Measurements from ENCODE around the gene ABCD4. TPM values are rescaled to one million over a fixed set of nuclear protein-coding genes. Genes with fewer than 3 reads are reported as not detected.
A peak's percentile ranks its signal among the peaks of the same experiment; 100 is the strongest.

Gene ABCD4
- total RNA-seq, 4 donors from 2014 or later, result 20.0 to 45.4 (median 33.0) TPM

DNA sequence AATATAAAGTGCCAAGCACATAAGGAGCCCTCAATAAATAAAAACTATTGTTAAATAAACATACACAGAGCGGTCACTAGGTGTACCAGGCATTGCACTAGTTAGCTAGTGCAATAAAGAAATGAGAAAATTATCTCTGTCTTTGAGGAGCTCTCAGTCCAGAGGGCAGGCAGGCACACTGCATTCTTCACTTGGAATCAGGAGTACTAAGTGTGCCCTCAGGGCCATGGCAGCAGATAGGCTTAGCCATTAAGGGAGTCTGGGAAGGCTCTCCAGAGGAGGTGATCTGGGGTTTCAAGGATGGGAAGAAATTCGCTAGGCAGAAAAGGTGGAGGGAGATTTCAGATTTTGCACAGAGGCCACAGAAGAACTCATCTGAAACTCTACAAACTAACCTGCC lies 9.1 kb downstream of the ABCD4 start:
- Histone ChIP-seq H3K9me3 (no peaks in the 10 kb centered on the region), H3K27me3 (no peaks in the 10 kb centered on the region), H3K4me3 (no peak overlapping the region), H3K4me1 (peaks cover 0 to 12% (median under 1%) of the 10 kb centered on the region in 3 donors), H3K36me3 (peaks cover 0 to 96% of the 10 kb centered on the region in 2 donors), H3K27ac (no peak overlapping the region)
- TF ChIP-seq POLR2AphosphoS5 (IDR thresholded peaks at IDR 0.05) (no peak), EP300 (IDR thresholded peaks at IDR 0.05) (no peak), POLR2A (IDR thresholded peaks at IDR 0.05) (no peak)
- TF ChIP-seq, protein P1, sequence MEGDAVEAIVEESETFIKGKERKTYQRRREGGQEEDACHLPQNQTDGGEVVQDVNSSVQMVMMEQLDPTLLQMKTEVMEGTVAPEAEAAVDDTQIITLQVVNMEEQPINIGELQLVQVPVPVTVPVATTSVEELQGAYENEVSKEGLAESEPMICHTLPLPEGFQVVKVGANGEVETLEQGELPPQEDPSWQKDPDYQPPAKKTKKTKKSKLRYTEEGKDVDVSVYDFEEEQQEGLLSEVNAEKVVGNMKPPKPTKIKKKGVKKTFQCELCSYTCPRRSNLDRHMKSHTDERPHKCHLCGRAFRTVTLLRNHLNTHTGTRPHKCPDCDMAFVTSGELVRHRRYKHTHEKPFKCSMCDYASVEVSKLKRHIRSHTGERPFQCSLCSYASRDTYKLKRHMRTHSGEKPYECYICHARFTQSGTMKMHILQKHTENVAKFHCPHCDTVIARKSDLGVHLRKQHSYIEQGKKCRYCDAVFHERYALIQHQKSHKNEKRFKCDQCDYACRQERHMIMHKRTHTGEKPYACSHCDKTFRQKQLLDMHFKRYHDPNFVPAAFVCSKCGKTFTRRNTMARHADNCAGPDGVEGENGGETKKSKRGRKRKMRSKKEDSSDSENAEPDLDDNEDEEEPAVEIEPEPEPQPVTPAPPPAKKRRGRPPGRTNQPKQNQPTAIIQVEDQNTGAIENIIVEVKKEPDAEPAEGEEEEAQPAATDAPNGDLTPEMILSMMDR (IDR thresholded peaks at IDR 0.05), result no peak
- ATAC-seq, result no peak
- whole genome bisulfite sequencing, 2 donors (ENCODE audit: low coverage in 1 of 2), result 91 to 100% methylated on average over 2 of the region's 2 CpGs

DNA sequence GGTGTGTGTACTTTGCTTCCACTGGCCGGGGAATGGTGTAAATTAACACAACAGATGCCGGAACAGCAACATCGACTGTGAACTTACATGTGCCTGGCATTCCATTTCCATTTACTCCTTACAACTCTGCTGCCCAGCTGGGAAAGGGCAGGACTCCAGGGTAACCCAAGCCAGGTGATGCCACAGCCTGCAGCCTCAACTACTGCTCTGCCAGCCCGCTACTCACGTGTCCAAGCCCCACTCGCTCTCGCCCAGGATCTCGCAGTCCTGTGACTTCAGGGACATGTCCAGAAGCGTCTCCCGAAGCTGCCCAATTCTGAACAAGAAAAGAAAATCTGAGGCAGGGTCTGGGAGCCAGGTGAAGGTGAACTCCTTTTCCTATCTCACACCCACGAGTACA lies 10.7 kb downstream of the ABCD4 start:
- Histone ChIP-seq H3K27me3 (no peaks in the 10 kb centered on the region), H3K36me3 (peaks cover 0 to 96% of the 10 kb centered on the region in 2 donors), H3K4me1 (no peaks in the 10 kb centered on the region), H3K4me3 (no peak overlapping the region), H3K27ac (no peak overlapping the region), H3K9me3 (no peaks in the 10 kb centered on the region)
- WGBS, 2 donors (ENCODE audit: low coverage in 1 of 2), result 86 to 91% methylated on average over 9 to 10 of the region's 11 CpGs
- ATAC-seq, result no peak
- TF ChIP-seq, protein P1 (IDR thresholded peaks at IDR 0.05), result no peak
- TF ChIP-seq POLR2AphosphoS5 (IDR thresholded peaks at IDR 0.05) (no peak), EP300 (IDR thresholded peaks at IDR 0.05) (no peak), POLR2A (IDR thresholded peaks at IDR 0.05) (no peak)

DNA sequence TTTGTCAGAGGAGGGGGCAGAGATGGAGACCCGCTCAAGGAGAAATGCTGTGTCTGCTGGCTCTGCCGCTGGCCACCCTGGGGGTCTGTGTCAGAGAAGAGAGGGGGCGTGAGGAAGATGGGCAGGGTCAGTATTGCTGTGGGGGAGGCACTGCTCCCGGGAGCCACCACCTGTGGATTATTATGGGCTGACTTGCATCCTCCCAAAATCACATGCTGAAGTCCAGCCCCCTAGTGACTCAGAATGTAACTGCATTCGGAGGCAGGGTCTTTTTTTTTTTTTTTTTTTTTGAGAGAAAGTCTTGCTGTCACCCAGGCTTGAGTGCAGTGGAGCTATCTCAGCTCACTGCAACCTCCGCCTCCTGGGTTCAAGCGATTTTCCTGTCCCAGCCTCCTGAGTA lies 12.3 kb downstream of the ABCD4 start:
- no peaks in the 10 kb centered on the region for H3K27me3 ChIP-seq
- H3K4me3 ChIP-seq, result no peak overlapping the region
- no peaks in the 10 kb centered on the region for H3K4me1 ChIP-seq
- TF ChIP-seq POLR2AphosphoS5 (IDR thresholded peaks at IDR 0.05), result no peak
- TF ChIP-seq, protein P1 (IDR thresholded peaks at IDR 0.05), result peak in 1 of 4 experiments; percentile 20
- TF ChIP-seq EP300 (IDR thresholded peaks at IDR 0.05), result no peak
- TF ChIP-seq POLR2A (IDR thresholded peaks at IDR 0.05), result no peak
- H3K27ac ChIP-seq, result no peak overlapping the region
- H3K36me3 ChIP-seq, result peaks cover 0 to 96% of the 10 kb centered on the region in 2 donors
- no peaks in the 10 kb centered on the region for H3K9me3 ChIP-seq
- ATAC-seq, result no peak
- WGBS, 2 donors (ENCODE audit: low coverage in 1 of 2), result 14 to 46% methylated on average over 1 to 3 of the region's 7 CpGs

DNA sequence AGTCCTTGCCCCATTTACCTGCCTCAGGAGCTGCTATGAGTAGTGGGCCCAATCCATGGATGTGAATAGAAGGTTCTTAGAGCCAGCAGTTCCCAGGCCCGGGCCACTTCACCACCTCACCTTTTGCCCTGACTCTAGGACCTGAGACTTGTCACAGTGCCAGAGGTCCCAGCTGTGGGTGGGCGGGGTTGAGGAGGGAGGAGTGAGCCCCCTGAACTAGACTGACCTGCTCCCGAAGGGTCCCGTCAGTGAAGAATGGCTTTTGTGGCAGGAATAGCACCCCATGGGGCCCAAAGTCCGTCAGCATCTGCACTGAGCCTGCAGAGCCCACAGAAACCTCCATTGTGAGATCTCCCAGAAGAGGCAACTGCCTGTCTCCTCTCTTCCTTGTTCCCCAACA lies 12.9 kb downstream of the ABCD4 start:
- TF ChIP-seq POLR2AphosphoS5 (IDR thresholded peaks at IDR 0.05) (no peak), POLR2A (IDR thresholded peaks at IDR 0.05) (no peak), EP300 (IDR thresholded peaks at IDR 0.05) (no peak)
- TF ChIP-seq, protein P1 (IDR thresholded peaks at IDR 0.05), result no peak
- H3K4me1 ChIP-seq, result no peaks in the 10 kb centered on the region
- H3K27me3 ChIP-seq, result no peaks in the 10 kb centered on the region
- H3K9me3 ChIP-seq, result no peaks in the 10 kb centered on the region
- ATAC-seq, result no peak
- H3K27ac ChIP-seq, result no peak overlapping the region
- H3K36me3 ChIP-seq, result peaks cover 0 to 96% of the 10 kb centered on the region in 2 donors
- H3K4me3 ChIP-seq, result no peak overlapping the region
- WGBS, 2 donors (ENCODE audit: low coverage in 1 of 2), result 70% methylated on average over 2 of the region's 5 CpGs; no CpG with 5 or more reads in 1 of the 2 donors

DNA sequence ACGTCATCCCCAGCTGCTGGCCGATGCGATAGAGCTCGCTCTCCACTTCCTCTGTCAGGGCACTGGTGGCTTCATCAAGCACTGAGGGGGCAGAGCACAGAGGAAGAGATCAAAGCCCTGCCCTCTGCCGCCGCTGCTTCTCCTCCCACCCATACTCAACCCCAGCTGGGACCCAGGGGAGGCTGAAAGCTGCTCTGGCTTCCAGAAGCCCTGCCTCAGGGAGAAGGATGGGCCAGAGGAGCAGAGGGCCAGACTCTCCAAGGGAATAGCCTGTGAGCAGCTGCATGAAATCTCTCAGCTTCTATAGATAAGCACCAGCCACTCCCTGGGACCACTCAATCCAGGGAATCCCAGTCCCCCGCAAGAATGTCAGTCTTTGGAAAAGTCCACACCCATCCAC lies 16.0 kb downstream of the ABCD4 start:
- WGBS, 2 donors (ENCODE audit: low coverage in 1 of 2), result 80 to 100% methylated on average over 1 to 2 of the region's 7 CpGs
- Histone ChIP-seq H3K9me3 (no peaks in the 10 kb centered on the region), H3K4me1 (no peaks in the 10 kb centered on the region), H3K4me3 (no peak overlapping the region), H3K36me3 (peaks cover 0 to 99% of the 10 kb centered on the region in 2 donors), H3K27me3 (no peaks in the 10 kb centered on the region), H3K27ac (no peak overlapping the region)
- ATAC-seq, result no peak
- TF ChIP-seq EP300 (IDR thresholded peaks at IDR 0.05), result no peak
- no peak for TF ChIP-seq POLR2A (IDR thresholded peaks at IDR 0.05)
- TF ChIP-seq, protein P1 (IDR thresholded peaks at IDR 0.05), result no peak
- TF ChIP-seq POLR2AphosphoS5 (IDR thresholded peaks at IDR 0.05), result no peak

Measured in gastroesophageal sphincter (tissue), 4 donors.